Measurements from ENCODE around the gene PEF1. TPM values are rescaled to one million over a fixed set of nuclear protein-coding genes. Genes with fewer than 3 reads are reported as not detected.

PEF1 gene
- polyA plus RNA-seq, 3 donors, result 36.6 to 81.7 (median 70.7) TPM

- Histone ChIP-seq H3K4me3 (replicated peaks in 1 of 3; ENCODE audit: low read depth in 2 of 3, low read length in 3 of 3) (no peak overlapping the region), H3K4me1 (ENCODE audit: control insufficient read depth in 1 of 2, insufficient read depth in 2 of 2, low read length in 2 of 2) (peaks cover 0 to 3% of the 10 kb centered on the region in 2 donors), H3K27ac (ENCODE audit: low read depth in 1 of 2, low read length in 2 of 2) (no peak overlapping the region), H3K79me2 (ENCODE audit: insufficient read depth, low read length) (no peaks in the 10 kb centered on the region), H4K20me1 (ENCODE audit: insufficient read depth, low read length) (no peaks in the 10 kb centered on the region), H3K27me3 (ENCODE audit: control insufficient read depth in 2 of 2, insufficient read depth in 2 of 2, low read length in 2 of 2) (peaks cover 0 to 4% of the 10 kb centered on the region in 2 donors), H3K4me2 (replicated peaks; ENCODE audit: extremely low read depth, low read length, poor library complexity, severe bottlenecking) (no peak overlapping the region), H3K9ac (ENCODE audit: insufficient read depth, low read length, poor library complexity, severe bottlenecking) (no peak overlapping the region), H2AFZ (ENCODE audit: insufficient read depth, low read depth, low read length, poor library complexity, severe bottlenecking) (no peak overlapping the region), H3K36me3 (replicated peaks in 1 of 2; ENCODE audit: control insufficient read depth in 1 of 2, insufficient read depth in 2 of 2, low read length in 2 of 2) (no peaks in the 10 kb centered on the region), H3K9me3 (replicated peaks in 1 of 2; ENCODE audit: control insufficient read depth in 1 of 2, insufficient read depth in 1 of 2, low read length in 2 of 2) (no peaks in the 10 kb centered on the region)
- DNase-seq, result no peak
- Mint-ChIP-seq H3K27ac (peak overlapping the region in 2 of 7 donors; percentile 5 to 9), H3K36me3 (no peaks in the 10 kb centered on the region), H3K4me1 (peaks cover 5% of the 10 kb centered on the region), H3K27me3 (ENCODE audit: low read depth in 3 of 3) (peaks cover 7 to 12% (median 9%) of the 10 kb centered on the region in 3 donors), H3K4me3 (no peak overlapping the region), H3K9me3 (peaks cover 0 to 2% (median 0%) of the 10 kb centered on the region in 7 donors)
- TF ChIP-seq CTCF (IDR thresholded peaks at IDR 0.05), result no peak
- WGBS (ENCODE audit: insufficient coverage), result 96% methylated on average over 14 of the region's 16 CpGs
- intact Hi-C loops (cut with micrococcal nuclease), result no loop called here
Measured at GRCh38 chr1:31583082-31583994, 61.3 kb downstream of the PEF1 start.

GRCh38 chr1:31581821-31582810 is 62.6 kb downstream of the PEF1 start:
- H3K27ac ChIP-seq (ENCODE audit: low read depth in 1 of 2, low read length in 2 of 2), result no peak overlapping the region
- Mint-ChIP-seq H3K4me1 (no peaks in the 10 kb centered on the region), H3K36me3 (no peaks in the 10 kb centered on the region), H3K27ac (peak overlapping the region in 1 of 7 donors; percentile 32), H3K4me3 (no peak overlapping the region), H3K27me3 (ENCODE audit: low read depth in 3 of 3) (peaks cover 4 to 8% (median 5%) of the 10 kb centered on the region in 3 donors), H3K9me3 (no peaks in the 10 kb centered on the region)
- no peak overlapping the region for H2AFZ ChIP-seq (ENCODE audit: insufficient read depth, low read depth, low read length, poor library complexity, severe bottlenecking)
- no peak overlapping the region for H3K4me2 ChIP-seq (replicated peaks; ENCODE audit: extremely low read depth, low read length, poor library complexity, severe bottlenecking)
- no peak overlapping the region for H3K4me3 ChIP-seq (replicated peaks in 1 of 3; ENCODE audit: low read depth in 2 of 3, low read length in 3 of 3)
- no peaks in the 10 kb centered on the region for H3K79me2 ChIP-seq (ENCODE audit: insufficient read depth, low read length)
- no peaks in the 10 kb centered on the region for H3K36me3 ChIP-seq (replicated peaks in 1 of 2; ENCODE audit: control insufficient read depth in 1 of 2, insufficient read depth in 2 of 2, low read length in 2 of 2)
- no peak for DNase-seq
- H3K27me3 ChIP-seq (ENCODE audit: control insufficient read depth in 2 of 2, insufficient read depth in 2 of 2, low read length in 2 of 2), result peaks cover 0 to 5% of the 10 kb centered on the region in 2 donors
- H3K9ac ChIP-seq (ENCODE audit: insufficient read depth, low read length, poor library complexity, severe bottlenecking), result no peak overlapping the region
- H4K20me1 ChIP-seq (ENCODE audit: insufficient read depth, low read length), result no peaks in the 10 kb centered on the region
- H3K4me1 ChIP-seq (ENCODE audit: control insufficient read depth in 1 of 2, insufficient read depth in 2 of 2, low read length in 2 of 2), result no peaks in the 10 kb centered on the region
- H3K9me3 ChIP-seq (replicated peaks in 1 of 2; ENCODE audit: control insufficient read depth in 1 of 2, insufficient read depth in 1 of 2, low read length in 2 of 2), result no peaks in the 10 kb centered on the region
- 82% methylated on average over 8 of the region's 12 CpGs for WGBS (ENCODE audit: insufficient coverage)
- no peak for TF ChIP-seq CTCF (IDR thresholded peaks at IDR 0.05)
- intact Hi-C loops (cut with micrococcal nuclease), result no loop called here
